Measurements from ENCODE around the gene CPXM1.

The CPXM1 gene

GRCh38 chr20:2753461-2754040, 46.9 kb downstream of the CPXM1 start:
- Histone ChIP-seq H3K9me2 (replicated peaks; ENCODE audit: low read depth, low read length) (no peaks in the 10 kb centered on the region), H3F3A (ENCODE audit: low read depth) (no peaks in the 10 kb centered on the region), H3K36me3 (ENCODE audit: insufficient read depth, low read length) (no peaks in the 10 kb centered on the region), H4K20me1 (ENCODE audit: insufficient read depth, low read length, poor library complexity, severe bottlenecking) (no peaks in the 10 kb centered on the region), H3K9me3 (ENCODE audit: insufficient read depth, low read depth, low read length) (no peaks in the 10 kb centered on the region), H3K4me2 (ENCODE audit: low read depth, low read length, poor library complexity, severe bottlenecking) (no peak overlapping the region), H3K4me3 (ENCODE audit: low read length, poor library complexity, severe bottlenecking) (no peak overlapping the region), H3K79me2 (ENCODE audit: insufficient read depth, low read length) (no peaks in the 10 kb centered on the region), H3K4me1 (ENCODE audit: insufficient read depth, low read length, poor library complexity, severe bottlenecking) (no peaks in the 10 kb centered on the region), H3K9ac (ENCODE audit: low read depth, low read length, poor library complexity, severe bottlenecking) (no peak overlapping the region), H2AFZ (ENCODE audit: low read length) (no peak overlapping the region), H3K27me3 (ENCODE audit: insufficient read depth, low read length, poor library complexity, severe bottlenecking) (no peaks in the 10 kb centered on the region)
- TF ChIP-seq EZH2phosphoT487 (IDR thresholded peaks at IDR 0.05; ENCODE audit: borderline replicate concordance) (no peak), CTCF (conservative IDR thresholded peaks at IDR 0.05; ENCODE audit: low read length) (no peak)

- Histone ChIP-seq H3K4me1 (ENCODE audit: insufficient read depth, low read length, poor library complexity, severe bottlenecking) (no peaks in the 10 kb centered on the region), H3K27me3 (ENCODE audit: insufficient read depth, low read length, poor library complexity, severe bottlenecking) (no peaks in the 10 kb centered on the region), H3K4me2 (ENCODE audit: low read depth, low read length, poor library complexity, severe bottlenecking) (no peak overlapping the region), H3K9ac (ENCODE audit: low read depth, low read length, poor library complexity, severe bottlenecking) (no peak overlapping the region), H3K4me3 (ENCODE audit: low read length, poor library complexity, severe bottlenecking) (no peak overlapping the region), H2AFZ (ENCODE audit: low read length) (no peak overlapping the region), H3F3A (ENCODE audit: low read depth) (no peaks in the 10 kb centered on the region), H3K36me3 (ENCODE audit: insufficient read depth, low read length) (no peaks in the 10 kb centered on the region), H3K9me3 (ENCODE audit: insufficient read depth, low read depth, low read length) (no peaks in the 10 kb centered on the region), H3K9me2 (replicated peaks; ENCODE audit: low read depth, low read length) (no peaks in the 10 kb centered on the region), H4K20me1 (ENCODE audit: insufficient read depth, low read length, poor library complexity, severe bottlenecking) (no peaks in the 10 kb centered on the region), H3K79me2 (ENCODE audit: insufficient read depth, low read length) (no peaks in the 10 kb centered on the region)
- no peak for TF ChIP-seq EZH2phosphoT487 (IDR thresholded peaks at IDR 0.05; ENCODE audit: borderline replicate concordance)
- TF ChIP-seq CTCF (conservative IDR thresholded peaks at IDR 0.05; ENCODE audit: low read length) = no peak
Observed at GRCh38 chr20:2752567-2753460, 47.6 kb downstream of the CPXM1 start.

- H3K79me2 ChIP-seq (ENCODE audit: insufficient read depth, low read length) = no peaks in the 10 kb centered on the region
- no peak overlapping the region for H2AFZ ChIP-seq (ENCODE audit: low read length)
- H3K9me3 ChIP-seq (ENCODE audit: insufficient read depth, low read depth, low read length) = no peaks in the 10 kb centered on the region
- no peaks in the 10 kb centered on the region for H4K20me1 ChIP-seq (ENCODE audit: insufficient read depth, low read length, poor library complexity, severe bottlenecking)
- H3K4me3 ChIP-seq (ENCODE audit: low read length, poor library complexity, severe bottlenecking) = no peak overlapping the region
- no peaks in the 10 kb centered on the region for H3F3A ChIP-seq (ENCODE audit: low read depth)
- no peak overlapping the region for H3K4me2 ChIP-seq (ENCODE audit: low read depth, low read length, poor library complexity, severe bottlenecking)
- no peaks in the 10 kb centered on the region for H3K27me3 ChIP-seq (ENCODE audit: insufficient read depth, low read length, poor library complexity, severe bottlenecking)
- H3K4me1 ChIP-seq (ENCODE audit: insufficient read depth, low read length, poor library complexity, severe bottlenecking) = no peaks in the 10 kb centered on the region
- no peaks in the 10 kb centered on the region for H3K9me2 ChIP-seq (replicated peaks; ENCODE audit: low read depth, low read length)
- H3K36me3 ChIP-seq (ENCODE audit: insufficient read depth, low read length) = no peaks in the 10 kb centered on the region
- H3K9ac ChIP-seq (ENCODE audit: low read depth, low read length, poor library complexity, severe bottlenecking) = no peak overlapping the region
- TF ChIP-seq EZH2phosphoT487 (IDR thresholded peaks at IDR 0.05; ENCODE audit: borderline replicate concordance) (no peak), CTCF (conservative IDR thresholded peaks at IDR 0.05; ENCODE audit: low read length) (no peak)
Observed at GRCh38 chr20:2751878-2752566, 48.4 kb downstream of the CPXM1 start.

All from Loucy (cell line).